Brain microvascular endothelial cell (primary cell): ENCODE measurements around the gene SIK2.
A peak's percentile ranks its signal among the peaks of the same experiment; 100 is the strongest.

Experiments used
- DNase-seq: peaks from one replicate; pipeline ENCODE4 v3.0.0-alpha.2; 2020
- H3K27ac ChIP-seq: fragments of 250-450 bp; sonication (Bioruptor Pico); 2 replicates; pipeline ENCODE4 v1.5.1; 2020; ENCODE audit warnings: mild to moderate bottlenecking, moderate library complexity
- H3K27me3 ChIP-seq: fragments of 250-450 bp; sonication (Bioruptor Pico); replicated peaks from 2 replicates; pipeline ENCODE4 v1.5.1; 2020; ENCODE audit warnings: mild to moderate bottlenecking
- H3K36me3 ChIP-seq: fragments of 250-450 bp; sonication (Bioruptor Pico); replicated peaks from 2 replicates; pipeline ENCODE4 v1.5.1; 2020; ENCODE audit warnings: mild to moderate bottlenecking
- H3K4me3 ChIP-seq: 2 replicates; pipeline ENCODE4 v1.5.1; 2011; ENCODE audit warnings: low read depth, mild to moderate bottlenecking, control low read depth, low read length, moderate library complexity
- in situ Hi-C: cut with HindIII; loops from 2 replicates; pipeline ENCODE4 v1.10.0; 2017; ENCODE audit warnings: low sequenced_read_pairs, low pct_ligation_motif_present
- TF ChIP-seq, protein P1 (sequence below): IDR thresholded peaks from 2 replicates; pipeline ENCODE4 v1.5.1; 2011; ENCODE audit warnings: low read depth, mild to moderate bottlenecking, moderate library complexity, low read length, control low read depth, inconsistent platforms; ENCODE audit errors: missing control alignments

SIK2 gene

DNA sequence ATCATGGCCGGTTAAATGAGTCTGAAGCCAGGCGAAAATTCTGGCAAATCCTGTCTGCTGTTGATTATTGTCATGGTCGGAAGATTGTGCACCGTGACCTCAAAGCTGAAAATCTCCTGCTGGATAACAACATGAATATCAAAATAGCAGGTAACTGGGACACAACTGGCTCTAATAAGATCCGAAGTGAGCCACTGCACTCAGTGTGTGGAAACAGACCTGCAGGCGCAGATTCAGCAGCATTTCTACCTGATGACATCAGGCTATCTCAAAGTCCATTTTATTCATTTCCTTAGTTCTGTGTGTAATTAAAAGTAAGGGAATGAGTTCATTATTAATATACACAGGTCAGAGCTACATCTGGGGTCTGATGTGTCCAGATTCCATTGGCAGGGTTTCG, 85.8 kb downstream of the SIK2 start:
- Histone ChIP-seq H3K27ac (no peak overlapping the region), H3K4me3 (no peak overlapping the region), H3K36me3 (peaks cover 5% of the 10 kb centered on the region), H3K27me3 (no peaks in the 10 kb centered on the region)
- in situ Hi-C loops, result no loop called here
- DNase-seq, result no peak
- TF ChIP-seq, protein P1, sequence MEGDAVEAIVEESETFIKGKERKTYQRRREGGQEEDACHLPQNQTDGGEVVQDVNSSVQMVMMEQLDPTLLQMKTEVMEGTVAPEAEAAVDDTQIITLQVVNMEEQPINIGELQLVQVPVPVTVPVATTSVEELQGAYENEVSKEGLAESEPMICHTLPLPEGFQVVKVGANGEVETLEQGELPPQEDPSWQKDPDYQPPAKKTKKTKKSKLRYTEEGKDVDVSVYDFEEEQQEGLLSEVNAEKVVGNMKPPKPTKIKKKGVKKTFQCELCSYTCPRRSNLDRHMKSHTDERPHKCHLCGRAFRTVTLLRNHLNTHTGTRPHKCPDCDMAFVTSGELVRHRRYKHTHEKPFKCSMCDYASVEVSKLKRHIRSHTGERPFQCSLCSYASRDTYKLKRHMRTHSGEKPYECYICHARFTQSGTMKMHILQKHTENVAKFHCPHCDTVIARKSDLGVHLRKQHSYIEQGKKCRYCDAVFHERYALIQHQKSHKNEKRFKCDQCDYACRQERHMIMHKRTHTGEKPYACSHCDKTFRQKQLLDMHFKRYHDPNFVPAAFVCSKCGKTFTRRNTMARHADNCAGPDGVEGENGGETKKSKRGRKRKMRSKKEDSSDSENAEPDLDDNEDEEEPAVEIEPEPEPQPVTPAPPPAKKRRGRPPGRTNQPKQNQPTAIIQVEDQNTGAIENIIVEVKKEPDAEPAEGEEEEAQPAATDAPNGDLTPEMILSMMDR, result no peak

DNA sequence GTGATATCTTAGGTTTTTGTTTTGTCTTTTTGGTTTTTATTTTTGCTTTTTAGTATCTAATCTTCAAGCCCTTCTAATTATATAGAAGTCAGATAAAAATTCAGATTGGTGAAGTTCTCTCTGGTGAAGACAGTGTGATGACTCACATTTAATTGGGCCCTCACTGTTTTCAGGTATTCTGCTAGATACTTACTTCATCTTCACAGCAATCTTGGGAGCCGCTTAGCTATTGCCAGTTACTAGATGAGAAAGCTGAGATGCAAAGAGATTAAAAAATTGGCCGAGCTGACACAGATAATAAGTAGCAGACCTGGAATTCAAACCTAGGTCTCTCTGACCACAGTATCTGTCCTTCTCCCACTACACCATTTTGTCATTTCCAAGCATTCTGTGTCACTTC, 88.9 kb downstream of the SIK2 start:
- no peaks in the 10 kb centered on the region for H3K27me3 ChIP-seq
- no peak for DNase-seq
- no peak overlapping the region for H3K4me3 ChIP-seq
- TF ChIP-seq, protein P1, result no peak
- peaks cover 5% of the 10 kb centered on the region for H3K36me3 ChIP-seq
- in situ Hi-C loops, result no loop called here
- H3K27ac ChIP-seq, result no peak overlapping the region

DNA sequence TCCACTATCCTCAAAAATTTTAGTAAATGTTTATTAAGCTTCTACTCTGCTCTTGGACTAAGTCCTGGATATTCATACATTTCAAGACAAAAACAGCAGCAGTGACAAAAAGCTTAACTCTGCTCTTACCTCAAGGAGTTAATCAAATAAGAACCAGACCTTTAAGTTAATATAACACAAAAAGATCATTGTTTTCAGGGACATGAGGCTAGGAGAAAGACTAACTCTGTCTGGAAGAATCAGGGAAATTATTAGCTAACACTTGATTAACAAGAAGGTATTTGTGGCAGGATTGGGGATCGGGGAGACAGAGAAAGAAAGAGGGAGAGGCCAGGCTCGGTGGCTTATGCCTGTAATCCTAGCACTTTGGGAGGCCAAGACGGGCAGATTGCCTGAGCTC, 89.5 kb downstream of the SIK2 start:
- no peak for DNase-seq
- TF ChIP-seq, protein P1, result no peak
- Histone ChIP-seq H3K27ac (no peak overlapping the region), H3K4me3 (no peak overlapping the region), H3K36me3 (peaks cover 5% of the 10 kb centered on the region), H3K27me3 (no peaks in the 10 kb centered on the region)
- in situ Hi-C loops, result no loop called here

DNA sequence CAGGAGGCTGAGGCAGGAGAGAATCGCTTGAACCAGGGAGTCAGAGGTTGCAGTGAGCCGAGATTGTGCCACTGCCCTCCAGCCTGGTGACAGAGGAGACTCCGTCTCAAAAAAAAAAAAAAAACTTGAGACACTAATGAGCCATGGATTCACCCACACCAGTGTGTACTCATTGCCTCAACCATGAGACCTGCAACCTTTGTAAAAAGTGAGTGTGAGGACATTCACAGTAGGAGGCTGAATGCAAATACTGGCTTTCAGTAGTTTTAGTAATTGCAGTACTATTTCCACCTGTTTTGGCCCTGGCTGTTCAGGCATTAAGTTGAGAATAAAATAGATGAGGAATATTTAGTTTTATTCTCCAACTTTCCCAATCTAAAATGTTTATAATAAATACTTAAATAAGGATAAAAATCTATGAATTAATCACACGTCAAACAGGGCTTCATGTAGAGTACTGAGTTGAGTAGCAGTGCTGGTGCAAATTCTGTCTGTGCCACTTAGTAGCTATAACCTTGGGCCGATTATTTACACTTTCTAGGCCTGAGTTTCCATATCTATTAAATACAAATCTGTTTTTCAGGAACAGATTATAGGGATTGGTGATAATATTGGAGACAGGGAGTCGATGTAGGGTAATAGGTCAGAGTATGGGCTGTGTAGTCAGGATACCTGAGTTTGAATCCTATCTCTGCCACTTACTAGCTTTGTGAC, 91.1 kb downstream of the SIK2 start:
- H3K4me3 ChIP-seq, result no peak overlapping the region
- H3K27ac ChIP-seq, result peak overlapping the region; percentile 77
- TF ChIP-seq, protein P1, result no peak
- peaks cover under 1% of the 10 kb centered on the region for H3K36me3 ChIP-seq
- in situ Hi-C loops, result no loop called here
- no peaks in the 10 kb centered on the region for H3K27me3 ChIP-seq
- DNase-seq, result no peak

DNA sequence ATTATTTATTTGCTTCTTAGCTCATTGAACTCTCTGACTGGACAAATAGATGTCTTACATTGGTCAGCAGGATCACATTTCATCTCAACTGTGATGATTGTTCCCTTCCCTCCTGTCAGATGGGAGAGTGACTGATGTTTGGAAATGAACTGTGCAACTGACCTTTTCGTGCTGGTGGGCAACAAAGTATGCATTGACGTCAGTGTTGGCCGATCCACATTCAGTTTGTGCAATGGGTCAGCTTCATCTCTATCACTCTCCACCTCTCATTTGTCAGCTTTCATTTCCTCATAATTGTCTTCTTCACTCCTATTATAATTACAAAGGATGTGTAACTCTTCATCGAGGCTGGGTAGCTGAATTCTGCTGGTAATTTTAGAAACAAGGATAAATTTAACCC, 92.6 kb downstream of the SIK2 start:
- DNase-seq, result peak; percentile 96
- in situ Hi-C loops, result no loop called here

More for the DNA sequence above, 92.6 kb downstream of the SIK2 start:
- Histone ChIP-seq H3K36me3 (no peaks in the 10 kb centered on the region), H3K27ac (peak overlapping the region; percentile 77), H3K27me3 (no peaks in the 10 kb centered on the region), H3K4me3 (no peak overlapping the region)
- TF ChIP-seq, protein P1, result no peak
